HG02642 (cell line): Measurements from ENCODE around the gene CDK16.
A peak's percentile ranks its signal among the peaks of the same experiment; 100 is the strongest.

Experiments
- ATAC-seq: cut with Tn5 transposase; IDR thresholded peaks from one replicate; pipeline ENCODE4 v1.9.1; 2021; ENCODE audit warnings: mild to moderate bottlenecking; ENCODE audit not compliant: unreplicated experiment, poor library complexity

The CDK16 gene

DNA sequence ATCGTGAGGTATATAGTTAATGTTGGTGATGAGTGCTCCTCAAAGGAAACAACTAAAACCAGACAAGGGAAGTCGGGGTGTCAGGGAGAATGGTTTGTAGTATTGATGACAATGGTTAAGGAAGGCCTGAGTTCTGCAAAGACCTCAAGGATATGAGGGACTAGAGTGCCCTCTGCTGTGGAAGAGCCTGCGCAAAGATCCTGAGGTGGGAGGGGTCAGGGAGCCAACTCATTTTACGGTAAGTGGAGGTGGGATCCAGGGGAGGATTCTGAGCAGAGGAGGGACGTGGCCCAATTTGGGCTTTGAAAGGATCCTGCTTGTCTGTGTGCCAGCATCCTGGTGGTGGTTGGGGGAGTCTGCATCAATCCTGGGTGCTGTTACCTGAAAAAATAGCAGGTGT, 13.5 kb upstream of the CDK16 start:
- ATAC-seq = no peak

DNA sequence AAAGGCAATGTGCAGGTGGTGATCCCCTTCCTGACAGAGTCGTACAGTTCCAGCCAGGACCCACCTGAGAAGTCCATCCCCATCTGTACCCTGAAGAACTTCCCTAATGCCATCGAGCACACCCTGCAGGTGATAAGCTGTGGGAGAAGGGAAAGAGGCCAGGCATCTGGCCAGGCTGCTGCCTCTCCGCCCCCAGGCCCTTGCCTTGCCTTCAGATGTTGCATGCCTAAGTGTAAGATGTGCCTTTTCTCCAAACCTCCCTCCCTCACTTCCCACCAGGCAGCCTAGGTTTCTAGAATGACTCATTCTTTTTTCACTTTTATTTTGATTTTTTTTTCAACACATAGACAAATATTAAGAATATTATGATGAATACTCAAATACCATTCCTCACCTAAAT, 12.2 kb upstream of the CDK16 start:
- no peak for ATAC-seq

DNA sequence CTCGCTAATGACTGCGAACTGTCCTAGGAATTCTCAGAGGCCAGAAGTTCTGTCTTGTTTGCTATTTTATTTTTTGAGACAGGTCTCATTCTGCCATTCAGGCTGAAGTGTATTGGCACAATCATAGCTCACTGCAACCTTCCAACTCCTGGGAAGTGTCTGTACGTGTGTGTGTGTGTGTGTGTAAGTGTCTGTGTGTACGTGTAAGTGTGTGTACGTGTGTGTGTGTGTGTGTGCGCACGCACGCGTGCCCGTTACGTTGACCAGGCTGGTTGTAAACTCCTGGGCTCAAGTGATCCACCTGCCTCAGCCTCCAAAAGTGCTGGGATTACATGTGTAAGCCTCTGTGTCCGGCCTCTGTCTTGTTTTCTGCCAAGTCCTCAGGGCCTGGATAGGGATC, 10.4 kb upstream of the CDK16 start:
- ATAC-seq = no peak

GRCh38 chrX:47209508-47210238, 8.8 kb upstream of the CDK16 start:
- no peak for ATAC-seq

DNA sequence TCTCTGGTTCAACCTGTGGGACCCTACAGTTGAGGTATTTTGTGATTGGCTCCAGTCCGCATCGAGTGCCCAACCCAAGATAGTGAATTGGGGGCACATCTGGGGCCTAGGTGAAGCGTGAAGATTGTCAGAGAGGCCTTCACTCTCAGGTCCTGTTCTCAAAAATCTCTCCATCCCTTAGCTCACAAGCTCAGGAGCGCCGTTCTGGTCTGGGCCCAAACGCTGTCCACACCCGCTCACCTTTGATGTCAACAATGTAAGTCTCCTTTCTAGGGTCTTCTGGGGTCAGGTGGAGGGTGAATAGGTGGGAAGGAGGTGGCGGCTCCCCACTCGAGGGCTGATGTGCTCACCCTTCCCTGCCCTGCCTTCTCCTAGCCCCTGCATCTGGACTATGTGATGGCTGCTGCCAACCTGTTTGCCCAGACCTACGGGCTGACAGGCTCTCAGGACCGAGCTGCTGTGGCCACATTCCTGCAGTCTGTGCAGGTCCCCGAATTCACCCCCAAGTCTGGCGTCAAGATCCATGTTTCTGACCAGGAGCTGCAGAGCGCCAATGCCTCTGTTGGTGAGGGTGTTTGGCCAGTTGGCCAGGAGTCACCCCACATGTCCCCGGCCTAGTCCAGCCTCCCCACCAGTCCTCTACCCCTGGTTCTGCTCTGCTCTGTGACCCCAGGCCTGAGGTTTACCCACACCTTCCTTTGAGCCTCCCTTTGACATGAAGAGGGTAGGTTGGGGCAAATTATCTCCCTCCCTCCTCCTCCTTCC, 7.6 kb upstream of the CDK16 start:
- no peak for ATAC-seq

DNA sequence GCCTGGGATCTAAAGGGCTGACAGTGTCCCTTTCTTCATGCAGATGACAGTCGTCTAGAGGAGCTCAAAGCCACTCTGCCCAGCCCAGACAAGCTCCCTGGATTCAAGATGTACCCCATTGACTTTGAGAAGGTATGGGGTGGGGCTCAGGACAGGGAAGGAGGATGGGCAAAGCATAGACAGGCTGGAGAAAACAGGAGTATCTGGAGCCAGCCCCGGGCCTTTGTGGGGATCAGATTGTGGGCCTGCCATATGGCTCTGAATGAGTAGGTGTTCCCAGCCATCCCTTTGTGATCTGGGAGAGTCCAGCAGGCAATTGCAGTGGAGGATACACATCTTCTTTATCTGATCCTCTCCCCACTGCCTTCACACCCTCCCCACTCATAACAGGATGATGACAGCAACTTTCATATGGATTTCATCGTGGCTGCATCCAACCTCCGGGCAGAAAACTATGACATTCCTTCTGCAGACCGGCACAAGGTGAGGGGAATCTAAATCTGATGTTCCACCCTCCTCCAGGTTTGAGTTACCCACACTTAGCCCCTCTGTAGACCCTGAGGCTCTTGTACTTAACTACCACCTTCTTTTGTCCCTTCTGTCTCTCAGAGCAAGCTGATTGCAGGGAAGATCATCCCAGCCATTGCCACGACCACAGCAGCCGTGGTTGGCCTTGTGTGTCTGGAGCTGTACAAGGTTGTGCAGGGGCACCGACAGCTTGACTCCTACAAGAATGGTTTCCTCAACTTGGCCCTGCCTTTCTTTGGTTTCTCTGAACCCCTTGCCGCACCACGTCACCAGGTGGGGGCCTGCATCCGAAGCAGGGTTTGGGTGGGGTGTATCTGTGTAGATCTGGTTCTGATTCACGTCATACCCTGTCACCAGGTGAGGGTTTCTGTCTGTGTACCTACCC, 5.8 kb upstream of the CDK16 start:
- no peak for ATAC-seq

DNA sequence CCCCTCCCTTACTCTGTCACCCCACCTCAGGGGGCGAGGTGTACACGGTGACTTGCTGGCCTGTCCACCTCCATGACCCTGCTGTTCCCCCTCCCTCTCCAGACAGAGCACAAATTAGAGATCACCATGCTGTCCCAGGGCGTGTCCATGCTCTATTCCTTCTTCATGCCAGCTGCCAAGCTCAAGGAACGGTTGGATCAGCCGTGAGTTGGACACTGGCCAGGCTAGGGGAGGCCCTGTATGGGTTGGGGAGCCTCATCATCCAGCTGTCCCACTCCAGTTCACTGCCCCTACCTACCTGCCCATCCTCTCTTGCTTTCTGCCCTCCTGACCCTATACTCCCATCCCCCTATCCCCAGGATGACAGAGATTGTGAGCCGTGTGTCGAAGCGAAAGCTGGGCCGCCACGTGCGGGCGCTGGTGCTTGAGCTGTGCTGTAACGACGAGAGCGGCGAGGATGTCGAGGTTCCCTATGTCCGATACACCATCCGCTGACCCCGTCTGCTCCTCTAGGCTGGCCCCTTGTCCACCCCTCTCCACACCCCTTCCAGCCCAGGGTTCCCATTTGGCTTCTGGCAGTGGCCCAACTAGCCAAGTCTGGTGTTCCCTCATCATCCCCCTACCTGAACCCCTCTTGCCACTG, 3.9 kb upstream of the CDK16 start:
- no peak for ATAC-seq

GRCh38 chrX:47215291-47215900, 3.1 kb upstream of the CDK16 start:
- no peak for ATAC-seq

GRCh38 chrX:47216393-47216925, 2.0 kb upstream of the CDK16 start:
- no peak for ATAC-seq

DNA sequence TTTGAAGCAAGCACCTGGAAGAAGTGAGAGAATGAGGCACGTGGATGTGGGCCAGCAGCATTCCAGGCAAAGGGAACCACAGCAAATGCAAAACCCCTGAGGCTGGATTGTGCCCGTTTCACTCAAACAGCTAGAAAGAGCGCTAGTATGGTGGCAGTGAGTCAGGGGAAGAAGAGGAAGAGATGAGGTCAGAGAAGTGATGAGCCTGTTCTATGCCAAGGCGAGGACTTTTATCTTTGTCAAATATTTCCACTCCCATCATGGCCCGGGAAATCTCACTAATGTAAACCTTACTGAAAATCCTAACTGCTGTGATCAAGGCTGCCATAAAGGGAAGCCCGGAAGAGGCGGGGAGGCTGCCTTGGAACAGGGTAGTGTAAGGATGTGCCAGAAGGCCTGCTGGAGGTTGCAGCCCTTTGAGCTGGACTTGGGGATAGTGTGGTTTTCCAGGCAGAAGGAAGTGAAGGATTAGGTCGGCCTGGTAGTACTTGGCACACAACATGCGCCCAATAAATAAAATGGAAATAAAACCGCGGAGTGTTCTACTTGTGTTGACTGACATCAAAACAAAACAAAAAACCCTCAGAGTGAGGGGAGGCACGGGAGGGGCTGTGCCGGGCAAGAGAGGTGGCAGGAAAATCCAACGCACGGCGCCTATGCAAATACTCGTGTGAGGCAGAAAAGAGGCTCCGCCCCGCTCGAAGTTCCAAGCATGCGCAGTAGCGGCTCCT, 1.2 kb upstream of the CDK16 start:
- ATAC-seq = no peak

GRCh38 chrX:47217852-47218279, 615 bp upstream of the CDK16 start:
- ATAC-seq = peak; percentile 89

- ATAC-seq = no peak
These were observed 687 bp downstream of the CDK16 start for GRCh38 chrX:47218920-47219815.

DNA sequence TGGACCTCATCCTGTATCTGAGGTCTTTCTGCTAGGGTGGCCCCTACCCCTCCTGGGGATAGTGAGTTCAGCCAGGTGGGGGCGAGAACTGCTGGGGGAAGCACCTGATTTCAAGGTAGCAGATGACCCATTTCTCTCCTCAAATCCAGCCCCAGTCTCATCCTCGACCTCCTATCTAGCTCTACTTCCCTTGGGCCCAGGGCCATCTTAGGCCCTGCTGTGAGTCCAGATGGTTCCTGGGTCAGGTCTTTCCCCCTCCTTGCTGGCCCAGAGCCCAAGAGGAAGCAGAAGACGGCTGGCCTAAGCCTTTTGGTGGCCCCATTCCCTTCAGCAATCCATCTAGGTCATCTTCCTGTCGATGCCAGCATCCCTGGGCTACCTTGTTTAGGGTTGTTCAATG, 3.3 kb downstream of the CDK16 start:
- ATAC-seq = no peak

- ATAC-seq = no peak
These were observed 4.4 kb downstream of the CDK16 start for GRCh38 chrX:47222751-47223350.

DNA sequence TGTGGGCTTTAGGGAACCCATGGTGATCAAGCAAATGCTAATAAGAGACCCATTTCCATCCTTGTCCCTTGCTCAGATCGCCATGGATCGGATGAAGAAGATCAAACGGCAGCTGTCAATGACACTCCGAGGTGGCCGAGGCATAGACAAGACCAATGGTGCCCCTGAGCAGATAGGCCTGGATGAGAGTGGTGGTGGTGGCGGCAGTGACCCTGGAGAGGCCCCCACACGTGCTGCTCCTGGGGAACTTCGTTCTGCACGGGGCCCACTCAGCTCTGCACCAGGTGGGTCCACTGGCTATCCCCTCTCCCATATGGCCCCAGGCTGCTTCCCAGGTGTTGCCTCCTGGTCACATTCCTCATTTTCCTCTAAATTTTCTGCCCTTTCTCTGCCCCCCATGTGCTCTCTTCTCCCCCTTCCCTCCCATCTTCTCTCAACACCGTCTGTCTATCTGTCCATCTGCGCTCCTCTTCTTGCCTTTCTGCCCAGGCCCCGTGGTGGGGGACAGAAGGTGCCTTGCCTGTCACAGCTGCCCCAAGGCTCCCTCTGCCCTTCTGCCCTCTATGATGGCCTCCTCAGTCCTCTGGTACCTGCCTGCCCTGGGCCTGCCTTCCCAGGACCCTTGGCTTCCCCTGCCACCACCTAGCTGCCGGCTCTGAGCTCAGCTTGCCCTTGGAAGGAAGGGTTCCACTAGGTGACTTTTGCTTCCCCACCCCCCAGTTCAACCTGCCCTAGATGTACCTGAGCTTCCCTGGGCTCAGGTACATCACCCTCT, 5.2 kb downstream of the CDK16 start:
- no peak for ATAC-seq

DNA sequence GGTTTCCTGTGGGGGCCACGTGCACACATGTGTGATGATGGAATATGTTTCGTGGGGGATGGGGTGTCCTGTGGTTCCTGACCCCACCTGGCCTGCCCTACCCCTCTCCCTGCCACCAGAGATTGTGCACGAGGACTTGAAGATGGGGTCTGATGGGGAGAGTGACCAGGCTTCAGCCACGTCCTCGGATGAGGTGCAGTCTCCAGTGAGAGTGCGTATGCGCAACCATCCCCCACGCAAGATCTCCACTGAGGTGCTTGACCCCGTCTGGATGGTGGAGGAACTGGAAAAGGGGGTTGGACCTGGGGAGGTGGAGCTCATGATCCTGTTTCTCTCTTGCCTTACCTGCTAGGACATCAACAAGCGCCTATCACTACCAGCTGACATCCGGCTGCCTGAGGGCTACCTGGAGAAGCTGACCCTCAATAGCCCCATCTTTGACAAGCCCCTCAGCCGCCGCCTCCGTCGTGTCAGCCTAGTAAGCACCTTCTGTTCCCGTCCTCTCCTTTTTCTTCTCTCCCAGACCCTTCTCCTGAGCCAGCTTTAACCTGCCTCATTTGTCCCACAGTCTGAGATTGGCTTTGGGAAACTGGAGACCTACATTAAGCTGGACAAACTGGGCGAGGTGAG, 5.9 kb downstream of the CDK16 start:
- ATAC-seq = no peak

GRCh38 chrX:47224896-47225290, 6.4 kb downstream of the CDK16 start:
- ATAC-seq = no peak
